RKO (cell line): Measurements from ENCODE around the gene INTS15.

Source experiments
- DNase-seq: peaks from one replicate; pipeline ENCODE4 v3.0.0-alpha.2; 2016; ENCODE audit warnings: low spot score

INTS15 gene

DNA sequence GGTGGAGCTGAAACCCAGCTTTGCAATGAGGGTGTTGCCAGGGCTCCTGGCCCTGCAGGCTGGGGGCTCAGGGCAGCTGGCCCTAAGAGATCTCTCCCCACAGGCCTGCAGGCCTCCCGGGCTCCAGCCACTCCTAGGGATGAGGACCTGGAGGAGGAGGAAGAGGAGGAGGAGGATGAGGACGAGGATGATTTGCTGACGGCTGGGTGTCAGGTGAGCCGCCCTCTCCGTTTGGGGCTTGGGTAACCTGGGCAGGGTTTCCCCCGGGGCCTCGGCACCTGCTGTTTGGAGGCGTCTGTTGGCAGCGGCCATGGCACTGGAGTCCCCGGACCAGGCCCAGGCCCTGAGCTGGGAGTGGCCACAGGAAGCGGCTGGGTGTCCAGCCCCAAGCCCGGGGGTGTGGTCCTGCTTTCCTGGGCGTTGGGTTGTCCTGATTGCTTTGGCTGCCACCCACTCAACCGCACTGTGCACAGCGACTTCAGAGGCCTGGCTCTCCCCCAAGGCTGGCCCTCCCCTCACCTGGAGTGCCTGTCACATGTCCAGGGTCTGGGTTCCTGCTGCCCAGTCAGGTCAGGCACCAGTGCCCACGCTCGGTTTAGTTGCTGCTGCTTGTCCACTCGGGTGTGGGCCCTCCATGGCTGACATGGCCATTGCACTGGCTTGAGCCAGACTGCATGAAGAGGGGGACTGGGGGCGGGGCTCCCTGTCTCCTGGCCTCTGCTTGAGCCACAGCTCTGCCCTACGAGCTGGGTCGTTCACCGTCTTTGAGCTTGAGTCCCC lies 53.2 kb downstream of the INTS15 start:
- DNase-seq, result no peak

DNA sequence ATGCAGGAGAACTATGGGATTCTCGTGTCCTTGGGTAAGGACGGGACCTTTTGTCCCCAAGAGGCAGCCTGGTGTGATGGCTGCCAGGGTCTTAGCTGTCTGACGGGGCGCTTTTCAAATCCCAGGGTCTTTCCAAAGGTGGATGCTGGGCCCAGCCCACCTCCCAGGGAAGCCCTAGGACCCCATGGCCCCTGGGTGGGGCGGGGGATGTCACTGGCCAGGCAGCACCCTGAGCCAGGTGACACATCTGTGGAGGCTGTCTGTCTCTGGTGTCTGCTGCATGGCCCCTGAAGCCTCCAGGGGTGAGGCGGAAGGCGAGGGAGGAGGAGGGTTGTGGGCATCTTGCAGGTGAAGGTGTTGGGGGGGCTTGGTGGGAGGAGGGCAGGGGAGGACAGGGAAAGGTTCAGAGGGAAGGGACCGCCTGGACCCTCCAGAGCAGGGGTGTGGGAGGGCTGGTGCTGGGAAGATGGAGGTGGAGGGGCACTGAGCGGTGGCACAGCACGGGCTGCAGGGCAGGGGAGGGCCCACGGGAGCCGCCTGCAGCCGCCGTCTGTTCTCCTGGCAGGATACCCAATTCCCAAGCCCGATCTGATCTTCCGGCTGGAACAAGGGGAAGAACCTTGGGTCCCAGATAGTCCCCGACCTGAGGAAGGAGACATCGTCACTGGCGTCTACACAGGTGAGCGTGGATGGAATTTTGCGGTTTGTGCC lies 54.2 kb downstream of the INTS15 start:
- no peak for DNase-seq

DNA sequence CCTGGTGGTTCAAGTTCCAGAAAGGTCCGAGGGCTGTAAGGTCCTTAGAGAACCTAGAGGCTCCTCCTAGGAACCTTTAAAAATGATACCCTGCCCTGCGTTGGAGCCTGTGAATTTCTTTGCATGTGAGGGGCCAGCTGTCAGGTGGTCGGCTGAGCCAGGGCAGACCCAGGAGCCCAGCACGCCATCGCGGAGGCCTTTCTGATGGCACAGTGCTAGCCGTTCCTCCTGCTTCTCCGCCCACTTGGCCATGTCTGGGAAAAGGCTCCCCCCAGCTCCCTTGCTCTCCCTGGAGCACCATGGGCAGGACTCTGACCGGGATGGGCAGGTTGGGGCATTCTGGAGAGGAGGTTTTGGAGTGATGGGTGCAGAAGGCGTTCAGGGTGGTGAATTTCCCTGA lies 54.9 kb downstream of the INTS15 start:
- no peak for DNase-seq

DNA sequence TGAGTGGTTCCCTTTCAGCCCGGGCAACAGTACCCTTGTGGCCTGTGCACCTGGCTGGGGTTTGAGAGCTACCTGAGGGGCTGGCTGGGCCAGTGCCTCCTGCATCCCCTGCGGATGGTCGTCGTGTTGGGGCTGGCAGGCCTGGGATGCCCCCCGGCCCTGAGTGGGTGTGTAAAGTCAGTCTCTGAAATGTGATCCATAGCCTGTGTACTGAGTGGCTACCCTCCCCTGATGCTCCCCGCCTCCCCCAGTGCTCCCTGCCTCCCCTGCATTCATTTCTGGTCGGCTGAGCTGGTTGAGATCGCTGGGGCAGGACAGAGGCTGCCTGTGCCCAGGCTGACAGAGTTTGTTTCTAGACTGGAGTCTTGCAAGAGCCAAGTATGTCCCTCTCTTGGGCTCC lies 56.6 kb downstream of the INTS15 start:
- DNase-seq, result no peak

DNA sequence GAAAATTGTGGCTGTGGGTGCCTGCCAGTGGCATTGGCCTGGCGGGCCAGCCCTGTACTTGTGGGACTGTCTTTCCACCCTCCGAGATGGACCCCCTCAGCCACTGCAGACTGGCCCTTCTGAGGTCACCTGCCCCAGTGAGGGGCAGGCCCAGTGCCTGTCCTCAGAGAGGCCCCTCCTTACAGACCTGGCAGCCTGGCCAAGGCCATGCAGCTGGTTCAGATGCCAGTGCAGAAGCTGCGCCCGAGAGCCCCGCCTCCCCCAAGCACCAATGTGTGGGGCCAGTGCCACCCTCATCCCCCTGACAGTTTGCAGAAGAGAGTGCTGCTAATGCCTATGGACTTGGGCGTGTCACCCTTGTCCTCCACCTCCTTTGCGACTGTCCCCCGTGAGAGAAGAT lies 57.3 kb downstream of the INTS15 start:
- no peak for DNase-seq

DNA sequence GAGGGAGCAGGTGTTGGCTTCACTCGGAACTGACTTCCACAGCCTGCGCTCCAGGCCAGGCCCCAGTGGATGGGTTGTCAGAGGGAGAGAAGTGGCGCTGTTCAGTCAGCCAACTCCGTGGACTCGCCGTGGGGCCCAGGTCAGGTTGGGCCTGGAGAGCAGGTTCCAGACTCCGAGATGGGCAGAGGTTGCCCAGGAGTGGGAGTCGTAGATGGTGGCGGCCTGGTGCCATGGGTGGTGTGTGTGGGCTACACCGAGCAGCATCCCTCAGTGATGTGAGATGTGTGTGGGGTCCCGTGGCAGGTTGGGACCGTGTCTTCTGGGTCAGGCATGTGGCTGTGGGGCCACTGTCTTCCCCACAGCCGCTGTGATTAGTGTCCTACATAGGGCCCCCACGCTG lies 57.7 kb downstream of the INTS15 start:
- no peak for DNase-seq

DNA sequence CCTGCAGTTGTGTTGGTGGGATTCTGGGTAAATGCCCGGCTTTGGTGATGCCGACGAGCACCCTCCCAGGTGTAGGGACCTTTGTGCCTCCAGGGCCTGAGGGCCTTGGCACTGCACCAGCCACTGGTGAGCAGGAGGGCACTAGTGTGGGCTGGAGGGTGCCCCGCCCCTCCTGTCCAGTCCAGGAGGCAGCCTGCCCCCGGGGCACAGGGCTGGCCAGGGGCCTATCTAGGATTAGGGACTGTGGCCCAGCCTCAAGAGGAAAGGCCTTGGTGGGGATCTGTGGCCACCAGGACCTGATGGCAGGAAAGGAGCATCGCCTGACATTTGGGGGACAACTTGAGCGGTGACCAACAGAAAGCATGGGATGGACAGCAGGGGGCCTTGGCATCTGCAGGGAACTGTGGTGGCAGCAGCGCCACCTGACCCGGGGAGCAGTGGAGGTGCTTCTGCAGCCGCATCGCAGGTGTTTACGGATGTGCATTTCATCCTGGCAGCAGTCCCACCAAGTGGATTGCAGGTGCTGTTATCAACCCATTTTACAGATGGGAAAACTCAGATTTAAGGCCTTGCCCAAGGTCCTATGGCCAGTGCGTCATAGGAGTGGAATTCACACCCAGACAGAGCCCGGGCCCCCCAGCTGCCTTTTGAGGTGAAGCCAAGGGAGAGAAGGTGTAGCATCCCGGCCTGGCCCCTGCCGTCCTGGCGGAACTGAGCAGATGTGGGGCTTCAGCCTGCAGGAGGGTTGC lies 58.4 kb downstream of the INTS15 start:
- DNase-seq, result no peak

DNA sequence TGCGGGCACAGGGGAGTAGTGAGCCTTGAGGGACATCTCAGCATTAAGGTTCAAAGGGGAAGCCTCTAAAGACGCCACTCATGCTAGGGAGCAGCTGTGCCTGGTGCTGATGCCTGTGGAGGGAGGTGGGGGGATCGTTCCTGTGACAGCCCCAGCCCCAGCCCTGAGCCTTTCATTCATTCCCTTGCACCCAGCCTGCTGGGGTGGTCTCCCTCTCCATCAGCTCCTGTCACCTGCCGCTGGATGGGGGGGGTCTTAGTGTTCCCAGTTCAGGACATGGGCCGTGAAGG lies 58.9 kb downstream of the INTS15 start:
- no peak for DNase-seq

DNA sequence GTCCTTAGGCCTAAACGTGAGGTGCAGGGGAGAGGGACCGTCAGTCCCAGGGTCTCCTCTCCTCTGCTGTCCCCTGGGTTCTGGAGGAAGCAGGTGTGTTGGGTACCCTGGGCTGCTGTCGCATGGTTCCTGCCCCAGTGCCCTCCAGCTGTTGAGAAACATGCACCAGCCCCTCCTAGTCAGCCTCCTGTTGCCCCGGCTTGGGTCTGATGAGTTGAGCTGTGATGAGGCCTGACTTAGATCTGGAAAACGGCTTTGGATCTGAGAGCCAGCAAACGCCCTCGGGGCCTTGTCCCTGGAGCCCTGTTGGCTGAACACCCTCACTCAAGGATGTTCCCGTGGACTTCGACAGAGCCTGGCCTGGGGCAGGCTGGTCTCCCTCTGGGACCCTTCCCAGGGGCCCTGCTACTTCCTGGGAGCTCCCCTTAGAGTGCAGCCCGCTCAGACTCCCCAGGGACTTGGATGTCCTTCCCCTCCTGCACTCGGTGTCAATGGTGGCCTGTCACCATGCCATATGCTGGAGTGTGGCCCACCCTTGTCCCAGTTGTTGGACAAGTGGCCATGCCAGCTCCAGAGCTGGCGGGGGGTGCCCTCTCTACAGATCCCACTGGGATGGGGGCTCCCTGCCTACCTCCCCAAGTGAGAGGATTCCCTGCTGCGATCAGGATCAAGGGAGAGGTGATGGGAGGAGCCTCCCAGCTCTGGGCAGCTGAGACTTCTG lies 59.6 kb downstream of the INTS15 start:
- no peak for DNase-seq

DNA sequence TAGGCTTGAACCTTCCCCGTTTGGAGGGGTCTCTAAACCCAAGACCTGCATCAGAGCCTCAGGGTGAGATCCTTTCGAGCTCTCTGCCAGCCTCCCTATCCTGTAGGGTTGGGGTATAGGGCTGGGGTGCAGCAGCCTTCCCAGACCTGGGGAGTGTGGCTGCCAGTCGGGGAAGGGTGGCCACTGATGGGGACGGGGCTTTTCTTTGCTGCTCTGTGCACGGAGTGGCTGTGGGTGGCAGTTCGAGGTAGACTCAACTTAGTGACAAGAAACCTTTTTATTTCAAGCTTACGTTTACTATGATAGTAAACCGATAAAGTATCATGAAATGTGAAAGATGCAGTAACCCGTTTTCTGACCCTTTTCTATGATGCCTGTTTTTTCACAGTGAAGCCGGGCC lies 60.3 kb downstream of the INTS15 start:
- no peak for DNase-seq

DNA sequence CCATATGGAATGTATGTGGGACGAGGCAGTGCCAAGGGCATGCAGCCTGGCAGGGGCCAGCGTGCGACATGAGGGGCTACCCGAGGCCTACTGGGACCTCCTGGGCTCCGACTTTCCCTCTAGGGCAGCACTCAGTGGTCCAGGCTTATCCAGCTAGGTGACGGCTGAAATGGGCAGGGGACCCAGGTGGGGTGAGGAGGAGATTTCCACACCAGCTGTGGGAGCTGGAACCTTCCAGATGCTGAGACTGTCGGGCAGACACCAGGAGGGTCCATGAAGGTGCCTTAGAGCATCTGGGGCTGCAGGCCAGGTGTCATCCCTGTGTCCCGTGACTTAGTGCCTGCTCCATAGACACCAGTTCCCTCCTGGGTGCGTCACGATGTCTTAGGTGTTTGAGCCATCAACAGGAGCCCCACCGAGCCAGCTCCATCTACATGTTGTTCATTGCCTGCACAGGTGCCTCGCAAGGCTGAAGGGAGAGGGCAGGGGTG lies 60.7 kb downstream of the INTS15 start:
- DNase-seq, result no peak

DNA sequence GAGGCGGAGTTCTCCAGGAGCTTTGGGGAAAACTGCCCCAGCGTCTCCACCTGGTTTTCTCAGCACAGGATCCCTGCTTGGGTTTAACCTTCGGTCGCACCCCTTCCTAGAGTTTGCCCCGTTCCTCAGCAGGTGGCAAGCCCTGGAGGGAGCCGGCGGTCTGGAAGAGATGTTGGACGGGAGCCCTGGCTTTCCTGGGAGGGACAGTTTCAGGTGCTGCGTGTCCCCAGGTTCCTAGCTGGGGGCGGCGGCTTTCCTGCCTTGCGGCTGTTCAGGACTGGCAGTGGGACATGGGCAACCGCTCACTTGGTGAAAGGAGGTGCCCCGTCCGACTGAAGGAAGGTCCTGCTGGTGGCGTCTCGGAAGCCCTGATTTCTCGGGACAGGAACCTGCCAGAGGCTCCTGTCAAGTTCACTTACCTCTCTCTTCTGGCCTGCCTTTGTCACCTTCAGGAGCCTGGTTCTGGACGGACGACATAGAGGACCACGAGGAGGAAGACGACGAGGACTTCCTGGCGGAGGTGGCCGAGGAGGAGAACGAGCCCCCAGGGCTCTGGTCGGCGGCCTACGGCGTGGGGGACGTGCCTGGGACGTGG lies 62.1 kb downstream of the INTS15 start:
- no peak for DNase-seq

DNA sequence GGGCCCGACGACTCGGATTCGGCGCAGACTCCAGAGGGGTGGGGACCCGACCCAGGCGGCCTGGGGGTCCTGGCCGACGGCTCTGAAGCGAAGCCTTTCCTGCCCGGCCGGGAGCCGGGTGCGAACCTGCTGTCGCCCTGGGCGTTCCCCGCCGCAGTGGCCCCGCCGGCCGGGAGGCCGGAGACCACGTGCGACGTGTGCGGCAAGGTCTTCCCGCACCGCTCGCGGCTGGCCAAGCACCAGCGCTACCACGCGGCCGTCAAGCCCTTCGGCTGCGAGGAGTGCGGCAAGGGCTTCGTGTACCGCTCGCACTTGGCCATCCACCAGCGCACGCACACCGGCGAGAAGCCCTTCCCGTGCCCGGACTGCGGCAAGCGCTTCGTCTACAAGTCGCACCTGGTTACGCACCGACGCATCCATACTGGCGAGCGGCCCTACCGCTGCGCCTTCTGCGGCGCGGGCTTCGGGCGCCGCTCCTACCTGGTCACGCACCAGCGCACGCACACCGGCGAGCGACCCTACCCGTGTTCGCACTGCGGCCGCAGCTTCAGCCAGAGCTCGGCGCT lies 62.7 kb downstream of the INTS15 start:
- no peak for DNase-seq

DNA sequence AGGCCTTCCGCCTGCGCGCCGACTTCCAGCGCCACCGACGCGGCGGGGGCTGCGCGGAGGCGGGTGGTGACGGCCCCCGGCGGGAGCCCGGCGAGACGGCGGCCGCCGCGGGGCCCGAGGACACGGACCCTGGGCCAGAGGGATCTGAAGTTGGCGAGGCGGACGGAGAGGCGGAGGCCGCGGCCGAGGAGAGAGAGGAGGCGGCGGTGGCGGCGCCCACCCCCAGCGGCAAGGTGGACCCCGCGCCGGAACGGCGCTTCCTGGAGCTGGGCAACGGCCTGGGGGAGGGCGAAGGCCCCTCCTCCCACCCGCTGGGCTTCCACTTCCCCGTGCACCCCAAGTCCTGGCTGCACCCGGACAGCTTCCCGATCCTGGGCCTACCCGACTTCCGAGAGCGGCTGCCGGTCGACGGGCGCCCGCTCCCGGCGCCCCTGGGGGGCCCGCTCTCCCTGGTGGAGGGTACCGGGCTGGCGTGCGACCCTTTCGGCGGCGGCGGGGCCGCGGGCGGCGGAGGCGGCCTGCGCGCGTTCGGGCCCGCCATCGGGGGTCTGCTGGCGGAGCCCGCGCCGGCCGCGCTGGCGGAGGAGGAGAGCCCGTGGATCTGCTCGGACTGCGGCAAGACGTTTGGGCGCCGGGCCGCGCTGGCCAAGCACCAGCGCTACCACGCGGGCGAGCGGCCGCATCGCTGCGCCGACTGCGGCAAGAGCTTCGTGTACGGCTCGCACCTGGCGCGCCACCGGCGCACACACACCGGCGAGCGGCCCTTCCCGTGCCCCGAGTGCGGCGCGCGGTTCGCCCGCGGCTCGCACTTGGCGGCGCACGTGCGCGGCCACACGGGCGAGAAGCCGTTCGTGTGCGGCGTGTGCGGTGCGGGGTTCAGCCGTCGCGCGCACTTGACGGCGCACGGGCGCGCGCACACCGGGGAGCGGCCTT lies 63.5 kb downstream of the INTS15 start:
- no peak for DNase-seq

DNA sequence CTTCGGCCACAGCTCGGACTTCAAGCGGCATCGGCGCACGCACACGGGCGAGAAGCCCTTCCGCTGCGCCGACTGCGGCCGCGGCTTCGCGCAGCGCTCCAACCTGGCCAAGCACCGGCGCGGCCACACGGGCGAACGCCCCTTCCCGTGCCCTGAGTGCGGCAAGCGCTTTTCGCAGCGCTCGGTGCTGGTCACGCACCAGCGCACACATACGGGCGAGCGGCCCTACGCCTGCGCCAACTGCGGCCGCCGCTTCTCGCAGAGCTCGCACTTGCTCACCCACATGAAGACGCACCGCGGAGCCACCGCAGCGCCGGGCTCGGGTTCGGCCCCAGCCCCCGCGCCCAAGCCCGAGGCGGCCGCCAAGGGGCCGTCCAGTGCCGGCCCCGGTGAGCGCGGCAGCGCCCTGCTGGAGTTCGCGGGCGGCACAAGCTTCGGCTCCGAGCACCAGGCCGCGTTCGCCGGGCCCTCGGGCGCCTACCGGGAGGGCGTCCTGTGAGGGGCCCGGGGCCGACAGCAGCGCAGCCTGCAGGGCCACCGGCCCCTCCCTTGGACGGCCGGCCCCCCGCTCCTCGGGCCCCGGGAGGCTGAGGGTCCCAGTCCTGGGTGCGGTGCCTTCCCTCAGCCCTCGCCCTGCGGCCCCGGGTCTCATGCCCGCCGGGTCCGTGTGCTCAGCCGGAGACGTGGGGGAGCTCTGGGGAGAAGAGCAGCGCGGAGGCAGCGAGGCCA lies 64.5 kb downstream of the INTS15 start:
- DNase-seq, result no peak

DNA sequence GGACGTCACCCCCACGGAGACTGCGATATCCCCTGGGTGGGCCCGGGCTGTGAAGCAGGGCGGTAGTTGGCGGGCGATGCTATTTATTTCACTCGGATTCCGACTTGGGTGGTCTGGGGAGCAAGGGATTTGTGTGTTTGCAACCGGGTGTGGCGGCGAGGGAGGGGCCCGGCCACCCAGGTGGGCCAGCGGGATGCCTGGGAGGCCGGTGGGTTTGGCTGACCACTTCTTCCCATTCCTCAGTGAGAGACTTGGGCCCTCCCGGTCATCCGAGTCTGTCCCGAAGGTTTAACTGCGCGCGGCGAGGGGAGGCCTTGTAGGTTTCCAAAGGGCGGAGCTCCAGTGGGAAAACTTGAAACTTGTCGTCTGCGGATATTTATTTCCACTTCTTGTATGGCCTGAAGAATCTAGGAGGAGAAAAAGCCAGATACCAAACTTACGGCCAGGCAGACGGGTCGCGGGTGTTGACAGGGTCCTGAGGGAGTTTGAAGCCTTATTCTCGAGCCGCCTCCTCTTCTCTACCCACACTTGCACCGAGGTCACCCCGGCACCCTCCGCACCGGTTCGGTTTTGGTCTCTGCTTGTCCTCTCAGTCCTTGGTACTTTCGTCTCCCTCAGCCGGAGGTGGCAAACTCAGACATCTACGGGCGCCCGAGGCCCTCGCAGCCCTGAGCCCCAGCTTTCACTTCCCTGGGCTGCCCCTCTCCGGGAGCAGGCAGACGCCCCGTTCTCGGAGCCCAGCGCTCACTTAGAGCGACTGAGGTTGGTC lies 65.2 kb downstream of the INTS15 start:
- DNase-seq, result no peak

DNA sequence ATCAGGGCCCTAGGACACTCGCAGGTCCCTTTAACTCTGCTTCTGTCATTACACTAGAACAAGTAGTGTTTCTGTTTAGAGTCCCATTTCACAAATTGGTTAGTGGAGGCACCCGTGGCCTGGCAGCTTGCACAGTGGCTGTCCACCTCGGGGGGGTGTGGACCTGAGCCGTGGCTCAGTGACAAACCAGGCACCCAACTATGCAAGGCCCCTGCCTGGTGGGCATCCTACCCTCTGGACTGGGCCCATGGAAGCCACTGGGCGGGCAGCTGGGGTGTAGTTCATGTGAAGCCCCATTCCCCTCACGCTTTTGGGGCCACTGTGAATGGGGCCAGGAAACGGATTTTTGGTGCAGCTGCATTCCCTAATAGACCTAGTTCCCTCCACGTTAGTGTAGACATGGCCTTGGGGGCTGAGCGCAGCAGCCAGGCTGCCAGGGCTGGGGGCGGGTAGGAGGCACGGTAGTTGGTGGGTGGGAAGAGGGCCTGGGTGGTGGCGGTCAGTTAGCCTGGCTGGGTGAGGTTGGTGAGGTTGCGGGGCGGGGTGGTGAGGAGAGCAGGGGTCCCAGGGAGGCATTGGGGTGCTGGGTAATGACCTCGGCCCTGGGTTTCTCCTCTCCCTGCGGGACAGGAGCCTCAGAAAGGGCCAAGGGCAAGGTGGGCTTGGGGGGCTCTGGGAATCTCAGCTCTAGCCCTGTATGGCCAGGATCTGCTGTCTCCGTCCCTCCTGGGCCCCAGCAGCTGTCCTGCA lies 66.0 kb downstream of the INTS15 start:
- no peak for DNase-seq

DNA sequence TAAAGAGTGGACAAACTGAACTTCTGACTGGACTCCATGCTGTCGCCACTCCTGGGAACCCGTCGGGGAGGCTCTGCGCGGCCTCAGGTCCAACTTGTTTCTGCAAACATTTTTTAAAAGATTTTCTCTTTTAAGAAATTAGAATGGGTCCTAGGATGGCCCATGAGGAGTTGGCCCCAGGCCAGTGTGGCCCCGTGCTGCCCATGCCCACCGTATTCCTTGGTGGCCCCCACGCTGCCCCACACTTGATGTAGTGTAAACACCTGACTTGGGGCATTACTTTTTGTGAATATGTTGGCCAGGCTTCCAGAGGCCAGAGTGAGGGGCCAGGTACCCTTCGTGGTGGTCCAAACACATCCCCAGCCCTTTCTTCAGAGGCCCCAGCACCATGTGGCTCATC lies 66.6 kb downstream of the INTS15 start:
- no peak for DNase-seq
